NOMO-1 treated with dmso at 0.1 percent for 144 hours (cell line): ENCODE results near the gene MGAT5.
"Not testable (repeated sequence)": the region's sequence is repeated elsewhere in the genome, so short reads cannot be mapped to it uniquely, and the experiment has no call there.

ENCODE experiments used
- DNase-seq: peaks from one replicate; lab custom pipeline; 2025; ENCODE audit not compliant: unreplicated experiment; lab: John Stamatoyannopoulos, UW

The MGAT5 gene

DNA sequence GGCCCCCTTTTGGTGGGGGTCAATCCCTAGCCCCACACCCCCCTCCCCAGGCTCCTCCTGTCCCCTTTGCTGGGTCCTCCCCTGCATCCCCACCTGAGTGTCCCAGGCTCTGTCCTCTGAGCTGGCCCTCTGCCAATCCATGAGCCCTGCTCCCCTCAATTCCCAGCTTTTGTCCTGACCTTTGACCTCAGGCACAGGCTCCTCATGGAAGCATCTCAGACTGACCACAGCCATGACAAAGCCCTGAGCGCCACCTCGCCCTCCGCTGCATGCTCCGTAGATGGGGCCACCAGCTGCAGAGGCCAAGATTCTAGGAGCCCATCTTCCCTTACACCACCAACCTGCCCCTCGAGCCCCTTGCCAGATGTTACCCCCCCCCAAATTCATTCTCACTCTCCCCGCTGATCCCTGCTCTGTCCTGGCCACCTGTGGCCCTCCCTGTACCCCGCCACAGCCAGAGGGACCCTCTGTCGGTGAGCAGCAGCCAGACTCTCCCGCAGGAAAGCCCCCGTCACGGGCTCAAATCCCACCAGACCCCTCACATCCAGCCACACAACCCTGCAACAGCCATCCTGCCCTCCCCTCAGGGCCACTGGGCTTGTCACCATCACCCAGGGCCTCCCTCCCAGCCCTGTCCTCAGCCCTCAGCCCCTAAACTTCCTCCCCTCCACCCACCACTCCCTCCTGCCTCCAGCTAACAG lies 206.0 kb downstream of the MGAT5 start:
- DNase-seq, result no peak

DNA sequence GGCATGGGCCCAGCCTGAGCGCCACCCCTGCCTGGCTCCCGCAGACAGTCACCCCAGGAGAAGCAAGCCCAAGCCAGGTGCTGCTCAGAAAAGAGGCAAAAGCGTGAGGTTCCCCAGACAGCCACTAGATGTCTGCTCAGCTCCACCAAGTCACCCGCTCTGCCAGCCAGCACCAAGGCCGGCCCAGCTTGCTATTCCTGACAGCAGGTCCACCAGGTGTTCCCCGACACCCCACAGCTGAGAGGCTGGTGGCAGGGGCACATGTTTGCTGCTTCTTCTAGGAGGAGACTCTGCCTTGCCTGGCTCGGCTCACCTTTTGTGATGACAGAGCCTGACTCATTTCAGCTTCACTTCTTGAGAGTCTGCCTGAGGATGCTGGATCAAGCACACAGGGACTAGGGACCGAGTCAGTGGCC lies 206.7 kb downstream of the MGAT5 start:
- DNase-seq, result no peak

DNA sequence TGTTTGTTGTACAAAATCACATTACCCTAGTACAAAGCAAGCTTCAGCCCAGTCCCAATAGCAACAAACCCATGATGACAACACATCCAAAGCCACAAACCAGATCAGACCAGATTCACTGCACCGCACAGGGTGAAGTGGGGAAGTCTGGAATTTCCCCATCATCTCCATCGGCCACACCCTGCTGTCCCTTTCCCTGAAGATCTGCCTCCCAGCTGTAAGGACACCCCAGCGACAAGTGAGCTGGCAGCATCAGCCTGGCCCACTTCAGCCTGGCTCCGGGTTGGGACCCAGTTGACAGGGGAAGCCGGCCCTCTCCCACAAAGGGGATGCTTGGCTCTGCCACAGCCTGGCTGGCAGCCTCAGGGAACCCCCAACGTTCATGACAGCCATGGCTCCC lies 207.6 kb downstream of the MGAT5 start:
- DNase-seq, result no peak

DNA sequence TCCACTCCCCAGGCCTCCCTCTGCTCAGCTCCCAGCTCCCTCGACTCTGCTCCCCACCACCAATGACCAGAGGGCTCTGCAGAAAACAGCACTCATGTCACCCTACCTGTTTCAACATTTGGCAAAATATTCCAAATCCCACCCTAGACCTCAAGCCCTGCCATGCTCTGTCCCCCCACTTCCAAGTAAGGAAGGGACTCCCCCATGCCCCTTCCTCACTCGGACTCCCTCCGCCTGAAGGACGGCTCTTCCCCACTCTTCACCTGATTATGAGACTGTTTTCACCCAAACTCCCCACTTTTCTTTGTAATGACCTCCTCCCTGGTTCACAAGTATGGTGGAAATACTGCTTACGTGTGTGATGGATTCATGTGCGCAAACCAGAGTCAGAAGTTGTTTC lies 208.4 kb downstream of the MGAT5 start:
- DNase-seq, result no peak

DNA sequence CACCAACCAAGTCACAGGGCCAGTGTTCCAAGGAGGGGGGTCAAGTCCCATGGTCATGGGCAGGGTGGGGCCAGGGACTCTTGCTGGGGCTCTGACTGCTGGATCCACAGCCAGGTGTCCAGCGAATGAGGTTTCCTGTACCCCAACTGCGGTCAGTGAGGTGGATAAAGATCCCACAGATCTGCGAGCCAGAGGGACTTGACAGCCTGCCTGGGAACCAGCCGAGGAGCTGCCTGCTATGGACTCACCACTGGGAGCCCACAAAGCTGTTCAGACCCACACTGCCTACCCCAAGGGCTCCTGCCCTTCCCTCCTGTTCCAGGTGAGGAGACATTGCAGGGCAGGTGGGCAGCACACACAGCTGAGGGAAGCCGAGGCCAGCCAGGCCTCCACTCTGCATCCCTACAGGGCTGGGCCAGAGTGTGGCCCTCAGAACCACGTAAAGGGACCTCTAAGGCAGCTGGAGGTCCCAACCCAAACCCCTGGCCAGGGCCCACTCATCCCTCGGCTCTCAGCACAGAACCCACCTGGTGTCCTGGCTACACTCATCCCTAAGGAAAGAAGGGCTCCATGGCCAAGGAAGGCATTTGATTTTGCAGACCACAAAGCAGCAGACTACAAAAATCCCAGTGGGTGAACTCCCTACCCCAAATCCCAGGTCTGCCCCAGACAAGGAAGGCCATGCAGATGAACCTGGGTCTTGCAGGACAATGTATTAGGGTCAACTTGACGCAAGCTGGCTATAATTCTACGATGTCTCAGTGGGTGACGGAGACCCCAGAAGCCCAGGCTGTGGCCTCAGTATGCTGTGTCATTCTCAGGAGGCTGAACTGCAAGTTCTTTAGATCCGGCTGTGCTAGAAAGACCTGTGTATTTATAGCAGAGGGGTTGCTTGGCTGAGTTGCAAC lies 209.2 kb downstream of the MGAT5 start:
- no peak for DNase-seq

DNA sequence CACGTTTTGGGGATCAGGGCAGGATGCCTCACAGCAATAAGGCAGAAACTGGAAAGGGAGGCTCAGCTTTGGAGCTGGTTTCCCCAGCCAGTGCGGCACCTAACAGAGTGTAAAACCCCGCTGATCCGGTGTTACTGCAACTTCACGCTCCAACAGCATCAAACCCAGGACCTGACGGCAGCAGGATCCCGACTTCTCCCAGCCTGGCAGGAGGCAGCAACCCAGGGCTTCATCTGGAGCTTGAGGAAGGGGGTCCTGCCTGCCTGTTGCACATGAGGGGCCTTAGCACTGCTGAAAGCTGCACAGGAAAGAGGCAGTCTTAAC lies 209.8 kb downstream of the MGAT5 start:
- no peak for DNase-seq

DNA sequence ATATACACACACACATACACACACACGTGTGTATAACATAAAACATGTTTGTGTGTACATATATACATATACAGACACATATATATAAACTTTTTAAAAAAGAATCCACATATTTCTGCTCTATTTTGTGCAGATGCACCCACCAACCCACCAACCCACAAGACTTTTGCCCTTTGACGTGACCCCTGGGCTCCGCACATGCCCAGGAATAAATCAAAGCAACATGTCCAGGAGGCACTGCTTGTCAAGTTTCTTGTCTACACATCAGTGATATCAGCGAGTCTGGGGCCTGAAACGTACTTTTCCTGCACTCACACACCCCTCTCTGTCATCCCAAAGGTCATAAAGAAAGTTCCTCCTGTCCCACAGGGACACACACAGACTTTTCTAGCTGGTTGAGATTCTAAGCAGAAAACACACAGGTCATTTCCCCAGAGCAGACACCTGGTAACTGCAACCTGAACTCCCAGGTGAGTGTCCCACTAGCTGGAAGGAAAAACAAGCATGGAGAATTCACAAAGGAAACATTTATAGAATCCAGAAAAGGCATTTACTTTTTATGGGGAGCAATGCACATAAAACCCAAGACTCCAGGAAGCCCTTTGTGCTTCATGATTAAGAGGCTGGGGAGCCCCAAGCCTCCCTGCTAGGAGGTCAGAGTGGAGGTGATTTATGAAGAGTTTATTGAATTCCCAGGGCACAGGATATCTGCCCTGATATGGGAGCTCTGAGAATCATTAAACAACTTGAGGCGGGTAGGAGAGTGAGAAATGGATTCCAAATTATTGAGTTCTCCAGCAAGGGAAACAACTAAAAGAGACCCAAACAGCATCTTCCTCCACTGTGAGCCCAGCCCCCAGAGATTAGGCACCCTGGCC lies 211.6 kb downstream of the MGAT5 start:
- DNase-seq, result no peak

DNA sequence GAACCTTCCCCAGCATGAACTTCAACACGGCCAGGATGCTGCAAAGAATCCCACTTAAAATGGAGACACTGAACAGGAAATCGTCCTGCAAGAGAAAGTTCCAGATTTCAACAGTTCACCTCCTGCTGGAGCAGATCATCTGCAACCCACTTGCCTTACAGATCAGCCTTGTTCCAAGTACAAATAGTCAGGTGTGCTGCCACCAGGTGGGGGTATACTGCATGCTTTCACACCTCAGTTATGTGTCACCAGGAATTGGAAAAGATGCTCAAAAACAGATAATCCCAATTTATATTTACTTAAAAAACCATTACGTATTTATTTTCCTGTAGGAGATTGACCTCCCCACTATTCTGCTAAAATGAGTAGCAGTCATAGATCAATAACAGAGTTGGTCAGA lies 212.3 kb downstream of the MGAT5 start:
- no peak for DNase-seq

DNA sequence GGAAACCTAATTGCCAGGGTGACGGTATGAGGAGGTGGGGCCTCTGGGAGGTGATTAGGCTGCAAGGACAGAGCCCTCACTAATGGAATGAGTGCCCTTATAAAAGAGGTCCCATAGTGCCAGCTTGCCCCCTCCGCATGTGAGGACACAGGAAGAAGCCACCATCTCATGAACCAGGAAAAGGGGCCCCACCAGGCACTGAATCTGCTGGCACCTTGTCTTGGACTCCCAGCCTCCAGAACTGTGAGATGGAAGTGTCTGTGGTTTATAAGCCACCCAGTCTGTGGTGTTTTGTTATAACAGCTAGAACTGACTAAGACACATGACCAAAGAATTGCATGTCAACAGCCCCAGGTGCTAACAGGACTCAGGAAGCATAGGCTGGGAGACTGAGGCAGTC lies 214.3 kb downstream of the MGAT5 start:
- DNase-seq, result no peak

DNA sequence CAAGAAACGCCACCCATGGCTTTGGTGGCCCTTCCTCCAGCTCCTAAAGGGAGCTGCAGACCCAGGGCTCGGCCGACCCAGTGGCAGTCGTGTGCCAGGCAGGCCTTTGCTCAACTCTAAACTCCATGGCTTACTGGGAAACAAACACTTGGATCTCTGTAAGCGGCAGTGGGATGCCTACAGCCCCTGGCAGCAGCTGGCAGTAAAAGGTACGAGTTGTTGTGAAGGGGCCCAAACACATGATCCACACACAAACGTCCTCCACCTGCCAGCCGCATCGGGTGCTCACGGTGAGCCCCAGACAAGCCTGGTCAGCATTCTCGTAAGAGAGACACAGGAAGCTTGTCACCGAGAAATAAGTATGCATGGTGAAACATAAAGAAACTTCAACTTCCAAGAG lies 214.9 kb downstream of the MGAT5 start:
- DNase-seq, result no peak

DNA sequence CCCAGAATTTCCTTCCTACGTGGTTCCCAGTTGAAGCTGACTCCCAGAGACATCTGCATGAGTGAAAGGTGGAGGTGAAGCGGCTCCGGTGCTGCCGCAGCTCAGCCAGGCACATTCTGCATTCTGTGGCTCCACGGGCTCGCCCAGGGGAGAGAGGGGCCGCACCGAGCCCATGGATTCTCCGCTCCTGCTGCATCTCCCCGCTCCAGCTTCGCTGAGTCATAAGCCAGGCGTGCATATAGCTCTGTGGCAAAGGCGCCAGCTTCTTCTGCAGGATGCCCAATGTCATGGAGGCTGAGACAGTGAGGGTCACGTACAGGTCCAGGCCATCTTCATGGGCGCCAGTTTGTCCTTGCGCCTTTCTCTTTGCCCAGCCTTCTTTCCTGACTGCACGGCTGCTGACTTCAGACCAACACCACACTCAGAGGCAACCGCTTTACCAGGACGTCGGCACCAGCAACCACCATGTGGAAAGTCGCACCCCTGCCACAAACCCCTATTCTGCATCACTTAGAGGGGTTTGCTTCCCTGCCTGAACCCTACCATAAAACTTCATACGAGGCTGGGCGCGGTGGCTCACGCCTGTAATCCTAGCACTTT lies 215.7 kb downstream of the MGAT5 start:
- DNase-seq, result no peak

DNA sequence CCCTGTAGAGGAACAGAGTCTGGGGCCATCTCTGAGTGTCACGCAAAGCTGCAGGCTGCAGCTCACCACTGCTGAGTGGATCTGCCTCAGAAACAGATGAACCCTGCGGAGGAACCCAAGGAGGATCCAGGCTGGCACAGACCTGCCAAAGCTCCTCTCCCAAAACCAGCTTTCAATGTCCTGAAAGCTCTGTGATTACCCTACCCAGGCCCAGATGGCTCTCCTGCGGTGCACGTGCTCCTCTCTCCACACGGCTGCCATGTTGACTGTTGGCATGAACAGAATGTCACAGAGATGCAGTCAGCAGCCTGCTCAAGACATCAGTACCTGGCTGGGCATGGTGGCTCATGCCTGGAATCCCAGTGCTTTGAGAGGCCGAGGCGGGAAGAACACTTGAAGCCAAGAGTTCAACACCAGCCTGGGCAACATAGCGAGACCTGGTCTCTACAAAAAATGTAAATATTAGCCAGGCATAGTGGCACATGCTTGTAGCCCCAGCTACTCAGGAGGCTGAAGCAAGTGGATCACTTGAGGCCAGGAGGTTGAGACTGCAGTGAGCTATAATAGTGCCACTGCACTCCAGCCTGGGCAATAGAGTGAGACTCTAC lies 216.8 kb downstream of the MGAT5 start:
- DNase-seq, result no peak

DNA sequence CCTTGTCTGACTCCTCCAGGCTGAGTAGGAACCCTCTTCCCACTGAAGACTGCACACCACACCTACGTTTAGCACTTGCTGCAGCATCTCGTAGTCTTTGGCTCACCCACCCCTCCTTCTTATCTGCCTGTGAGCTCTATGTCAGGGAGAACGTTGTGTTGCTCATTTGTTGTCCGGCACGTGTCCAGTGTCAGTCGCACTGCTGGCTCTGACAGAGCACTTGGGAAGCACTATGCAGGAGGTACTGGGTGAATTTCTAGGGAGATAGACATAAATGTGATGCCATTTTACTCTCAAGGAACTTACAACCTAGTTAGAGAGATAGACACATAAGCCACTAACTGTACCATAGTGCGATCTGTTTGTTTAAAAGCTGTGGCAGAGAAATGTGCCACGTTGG lies 223.1 kb downstream of the MGAT5 start:
- DNase-seq, result not testable (repeated sequence)

DNA sequence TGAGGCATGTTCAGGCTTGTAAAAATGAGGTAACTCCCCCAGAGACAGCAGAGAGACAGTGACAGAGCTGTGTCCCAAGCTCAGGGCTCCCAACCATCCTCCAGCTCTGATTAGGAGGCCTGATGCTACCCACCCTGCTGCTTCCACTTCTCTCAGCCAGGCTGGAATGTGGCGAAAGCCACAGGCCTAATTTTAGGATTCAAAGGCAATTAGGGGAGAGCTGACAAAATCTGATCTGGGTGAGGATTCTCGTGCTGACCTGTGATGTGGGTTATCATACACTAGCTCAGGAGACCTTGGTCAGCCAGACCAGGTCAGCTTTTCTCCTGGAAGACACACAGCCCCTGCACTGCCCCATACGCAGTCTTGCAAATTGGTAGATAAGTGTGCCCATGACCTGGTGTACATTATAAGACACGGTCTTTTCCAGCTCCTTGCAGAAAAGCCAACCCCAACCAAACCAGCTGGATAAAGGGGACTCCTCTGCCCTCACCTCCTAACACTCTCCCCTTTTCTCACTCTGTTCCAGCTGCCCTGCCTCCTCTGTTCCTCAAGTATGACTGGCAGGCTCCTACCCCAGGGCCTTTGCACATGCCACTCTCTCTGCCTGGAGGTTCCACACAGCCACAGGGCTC lies 225.9 kb downstream of the MGAT5 start:
- DNase-seq, result no peak

DNA sequence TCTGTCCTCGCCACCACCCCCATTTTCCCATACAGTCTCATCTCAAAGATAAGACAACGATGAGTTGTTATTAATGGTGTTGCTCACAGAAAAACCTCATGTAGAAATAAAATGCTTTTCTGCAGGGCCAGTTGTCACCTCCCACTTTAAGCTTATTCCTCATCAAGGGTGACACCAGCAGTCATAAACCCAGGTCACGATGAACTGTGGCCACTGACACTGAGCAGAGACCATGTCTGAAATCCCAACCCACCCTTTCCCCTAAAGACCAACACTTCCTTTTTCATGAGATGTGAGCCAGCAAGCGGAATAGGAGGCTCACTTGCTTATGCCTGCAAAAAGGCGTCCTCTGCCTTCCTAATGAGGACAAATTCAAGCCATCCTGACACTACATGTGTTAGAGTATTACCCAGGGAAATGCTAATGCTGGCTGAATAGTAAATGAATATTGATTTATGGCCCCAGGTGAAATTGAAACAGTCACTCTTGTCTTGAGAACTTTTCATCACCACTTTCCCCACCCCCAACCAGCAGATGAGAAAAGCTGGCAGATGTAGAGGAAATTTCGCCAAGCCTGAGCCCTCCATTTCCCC lies 228.4 kb downstream of the MGAT5 start:
- DNase-seq, result no peak

DNA sequence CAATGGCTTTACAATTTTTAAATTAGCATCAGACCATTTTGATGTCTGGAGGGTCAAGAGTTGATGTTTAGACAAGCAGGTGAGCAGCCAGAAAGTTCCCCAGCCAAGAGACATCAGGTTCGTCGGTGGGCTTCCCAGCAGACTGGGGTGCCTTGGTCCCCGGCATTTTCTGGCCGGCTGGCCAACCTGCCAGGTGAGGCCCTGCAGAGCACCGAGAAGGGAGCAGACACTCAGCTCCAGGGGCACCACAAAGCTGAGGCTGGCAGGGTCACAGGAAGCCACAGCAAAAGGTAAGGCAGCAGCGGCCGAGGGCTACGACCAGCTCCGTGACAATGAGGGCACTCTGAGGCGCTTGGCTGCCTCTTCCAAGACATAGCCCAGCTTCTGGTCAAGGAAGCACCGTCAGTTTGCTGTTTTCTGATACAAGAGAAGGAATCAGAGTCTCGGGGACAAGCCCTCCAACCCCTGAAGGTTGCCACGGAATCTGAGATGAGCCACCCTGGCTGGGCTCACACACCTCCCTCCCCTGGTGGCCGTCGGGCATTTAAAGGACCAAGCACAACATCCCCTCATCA lies 229.0 kb downstream of the MGAT5 start:
- no peak for DNase-seq

DNA sequence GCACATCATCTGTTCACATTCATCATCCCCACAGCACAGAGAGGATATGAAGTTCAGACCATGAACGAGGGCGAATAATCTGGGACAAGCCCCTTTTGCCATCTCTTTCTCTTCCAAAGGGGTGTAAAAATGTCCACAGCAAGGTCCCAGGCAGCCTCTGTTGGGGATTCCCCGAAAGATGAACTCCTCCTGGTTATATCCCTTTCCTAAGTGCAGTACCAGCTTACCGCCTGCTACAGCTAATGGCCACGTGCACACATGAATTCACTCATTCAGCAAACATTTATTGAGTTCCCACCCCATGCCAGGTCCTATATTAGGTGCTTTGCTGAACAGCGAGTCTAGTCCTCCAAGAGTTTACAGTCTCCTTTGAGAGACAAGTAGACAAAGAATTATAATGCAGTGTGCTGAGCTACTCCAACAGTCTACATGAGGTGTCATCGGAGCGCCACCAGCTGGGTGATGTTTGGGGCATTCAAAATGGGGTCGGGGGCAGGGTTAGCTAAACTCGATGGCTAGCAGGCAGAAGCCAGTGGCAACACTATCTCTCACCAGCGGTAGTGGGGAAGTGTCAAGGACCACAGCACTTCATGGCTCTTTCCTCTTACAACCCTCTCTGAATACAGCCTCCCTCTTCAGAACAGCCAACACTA lies 236.0 kb downstream of the MGAT5 start:
- DNase-seq, result no peak

DNA sequence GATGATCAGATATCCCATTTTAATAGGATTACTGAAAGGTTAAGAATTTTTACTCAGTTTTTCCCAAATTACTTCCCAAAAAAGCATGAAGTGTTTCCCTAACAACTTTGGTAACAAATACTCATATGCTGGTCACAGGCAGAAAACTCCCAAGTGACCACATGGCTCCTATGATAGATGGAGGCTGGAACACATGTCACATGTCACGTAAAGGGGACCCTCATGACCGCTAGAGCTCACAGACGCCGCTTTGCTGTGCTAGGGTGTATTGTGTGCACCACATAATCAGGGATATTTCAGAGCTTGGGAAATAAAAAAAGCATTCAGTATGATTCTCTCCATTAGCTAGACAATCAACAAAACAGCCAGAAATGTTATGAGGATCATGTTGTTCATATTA lies 236.7 kb downstream of the MGAT5 start:
- DNase-seq, result no peak

DNA sequence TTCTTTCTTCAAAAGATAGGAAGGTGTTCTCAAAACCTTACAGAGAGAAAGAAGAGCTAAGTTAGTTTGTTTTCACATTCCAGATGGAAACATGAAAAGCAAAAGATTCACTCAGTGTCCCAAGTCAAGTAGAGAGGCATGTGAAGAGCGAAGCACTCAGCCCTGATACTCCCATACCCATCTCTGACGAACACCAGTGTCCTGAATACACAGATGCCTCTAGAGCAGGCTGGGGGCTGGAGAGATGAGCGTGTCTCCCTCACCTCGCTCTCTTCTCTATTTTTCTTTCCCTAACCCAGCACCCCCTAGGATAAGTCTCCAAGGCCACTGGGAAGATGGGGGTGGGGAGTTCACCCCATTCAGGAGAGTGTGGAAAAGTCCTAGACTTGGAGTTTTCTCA lies 237.2 kb downstream of the MGAT5 start:
- no peak for DNase-seq
